DND-41 (cell line): ENCODE results near the gene CCDC27.

Source experiments
- CTCF ChIP-seq: IDR thresholded peaks from 2 replicates; pipeline ENCODE4 v1.5.1; 2012; ENCODE audit warnings: borderline replicate concordance, low read length, moderate library complexity, mild to moderate bottlenecking; ENCODE audit not compliant: poor library complexity, severe bottlenecking; ENCODE audit errors: extremely low read depth
- EZH2 ChIP-seq: IDR thresholded peaks from 3 replicates; pipeline ENCODE4 v1.6.1; 2012; ENCODE audit warnings: borderline replicate concordance, low read depth, mild to moderate bottlenecking, moderate library complexity, low read length, inconsistent platforms; ENCODE audit not compliant: severe bottlenecking

DNA sequence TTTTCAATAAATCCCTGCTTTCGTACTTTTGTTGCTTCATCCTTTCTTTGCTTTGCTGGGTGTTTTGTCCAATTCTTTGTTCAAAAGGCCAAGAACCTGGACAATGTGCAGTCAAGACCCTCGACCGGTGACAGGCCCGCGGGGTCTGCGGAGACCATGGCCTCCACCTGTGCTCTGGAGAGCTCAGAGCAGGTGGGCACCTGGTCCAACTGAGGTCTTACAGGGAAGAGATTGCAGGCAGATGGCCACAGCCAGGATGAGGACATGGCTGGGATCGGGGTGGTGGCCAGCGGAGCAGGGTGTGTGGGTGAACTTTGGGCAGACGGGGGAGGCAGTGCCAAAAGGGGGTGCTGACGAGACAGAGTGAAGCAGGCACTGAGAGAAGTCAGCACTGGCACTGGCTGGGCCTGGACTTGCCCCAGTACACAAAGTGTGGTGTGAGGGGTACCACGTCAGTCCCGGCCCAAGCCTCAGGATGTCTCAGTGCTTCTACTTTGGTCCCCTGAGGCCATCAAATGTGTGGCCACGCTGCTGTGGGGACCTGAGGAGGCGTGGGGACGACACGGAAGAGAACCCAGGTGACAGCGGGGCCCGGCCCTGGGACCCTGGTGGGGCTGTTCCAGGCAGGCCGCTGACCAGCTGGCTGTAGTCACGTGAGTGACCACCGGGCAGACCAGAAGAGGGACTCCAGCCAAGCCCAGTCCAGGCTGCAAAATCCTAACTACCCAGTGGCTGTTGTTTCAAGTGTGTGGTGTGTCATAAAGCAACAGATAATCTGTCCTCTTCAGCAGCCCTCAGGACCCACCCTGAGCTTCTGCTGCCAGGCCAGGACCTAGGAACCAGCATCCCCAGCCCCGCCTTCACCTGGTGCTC, 10.4 kb upstream of the CCDC27 start:
- TF ChIP-seq CTCF, result no peak
- no peak for TF ChIP-seq EZH2
